Gastroesophageal sphincter (tissue), 3 donors: ENCODE data around the gene TNS1.

ENCODE experiments used
- POLR2A ChIP-seq, 2 donors: fragments of 450-650 bp; IDR thresholded peaks; one replicate each; pipeline ENCODE4 v1.6.1; 2017; ENCODE audit warnings: antibody characterized with exemption in 2 of 2, mild to moderate bottlenecking in 2 of 2, moderate library complexity in 1 of 2
- TF ChIP-seq, protein P1 (sequence below), 4 experiments: fragments of 200-600 bp in 2 of 4; fragments of 450-650 bp in 2 of 4; sonication (generic) in 1 of 4; IDR thresholded peaks; one replicate each; pipeline ENCODE4 v1.5.1; 2017 to 2019; ENCODE audit warnings: antibody characterized with exemption in 4 of 4, mild to moderate bottlenecking in 2 of 4, moderate library complexity in 2 of 4

GRCh38 chr2:217804791-217805667, 197.8 kb downstream of the TNS1 start:
- no peak for TF ChIP-seq POLR2A (IDR thresholded peaks at IDR 0.05)
- TF ChIP-seq, protein P1, sequence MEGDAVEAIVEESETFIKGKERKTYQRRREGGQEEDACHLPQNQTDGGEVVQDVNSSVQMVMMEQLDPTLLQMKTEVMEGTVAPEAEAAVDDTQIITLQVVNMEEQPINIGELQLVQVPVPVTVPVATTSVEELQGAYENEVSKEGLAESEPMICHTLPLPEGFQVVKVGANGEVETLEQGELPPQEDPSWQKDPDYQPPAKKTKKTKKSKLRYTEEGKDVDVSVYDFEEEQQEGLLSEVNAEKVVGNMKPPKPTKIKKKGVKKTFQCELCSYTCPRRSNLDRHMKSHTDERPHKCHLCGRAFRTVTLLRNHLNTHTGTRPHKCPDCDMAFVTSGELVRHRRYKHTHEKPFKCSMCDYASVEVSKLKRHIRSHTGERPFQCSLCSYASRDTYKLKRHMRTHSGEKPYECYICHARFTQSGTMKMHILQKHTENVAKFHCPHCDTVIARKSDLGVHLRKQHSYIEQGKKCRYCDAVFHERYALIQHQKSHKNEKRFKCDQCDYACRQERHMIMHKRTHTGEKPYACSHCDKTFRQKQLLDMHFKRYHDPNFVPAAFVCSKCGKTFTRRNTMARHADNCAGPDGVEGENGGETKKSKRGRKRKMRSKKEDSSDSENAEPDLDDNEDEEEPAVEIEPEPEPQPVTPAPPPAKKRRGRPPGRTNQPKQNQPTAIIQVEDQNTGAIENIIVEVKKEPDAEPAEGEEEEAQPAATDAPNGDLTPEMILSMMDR (IDR thresholded peaks at IDR 0.05) = no peak
